Thoracic aorta (tissue), 2 donors: Measurements from ENCODE around the gene DSN1. TPM values are rescaled to one million over a fixed set of nuclear protein-coding genes. Genes with fewer than 3 reads are reported as not detected.

Experiments used
- ATAC-seq: fragments of 150-250 bp; one replicate; pipeline ENCODE4 v1.8.0; 2017; ENCODE audit warnings: low read depth; ENCODE audit not compliant: insufficient number of reproducible peaks, low FRiP score
- DNase-seq: peaks from one replicate; pipeline ENCODE4 v3.0.0-alpha.2; 2020; ENCODE audit warnings: low spot score
- H3K27ac ChIP-seq, 2 donors: fragments of 200-600 bp; sonication (generic); 1 replicate in 1 of 2; 2 replicates in 1 of 2; pipeline ENCODE4 v1.5.1; 2016; ENCODE audit warnings: mild to moderate bottlenecking in 2 of 2, moderate library complexity in 2 of 2
- H3K27me3 ChIP-seq: fragments of 200-600 bp; sonication (generic); replicated peaks from 2 replicates; pipeline ENCODE4 v1.6.0; 2016; ENCODE audit warnings: mild to moderate bottlenecking; ENCODE audit not compliant: insufficient read depth
- H3K36me3 ChIP-seq: fragments of 200-600 bp; sonication (generic); one replicate; pipeline ENCODE4 v1.5.1; 2016
- H3K4me1 ChIP-seq, 2 donors: fragments of 200-600 bp; sonication (generic); 1 replicate in 1 of 2; 2 replicates in 1 of 2; pipeline versions ENCODE4 v1.5.1 to v1.6.0; 2016; ENCODE audit warnings: low read depth in 2 of 2, mild to moderate bottlenecking in 1 of 2; ENCODE audit not compliant: control insufficient read depth in 1 of 2
- H3K4me3 ChIP-seq: fragments of 200-600 bp; sonication (generic); 2 replicates; pipeline ENCODE4 v1.5.1; 2016; ENCODE audit warnings: mild to moderate bottlenecking
- H3K9me3 ChIP-seq: fragments of 200-600 bp; sonication (generic); 2 replicates; pipeline ENCODE4 v1.5.1; 2016
- CTCF ChIP-seq: fragments of 200-600 bp; sonication (generic); IDR thresholded peaks from one replicate; pipeline ENCODE4 v1.5.1; 2019; ENCODE audit warnings: antibody characterized with exemption
- total RNA-seq, 2 donors: library from RNA; depleted of rRNA; stranded (reverse); fragments of >200 nt; gene quantifications; one replicate each; pipeline versions ENCODE4 v1.1.0 to v1.2.3, GENCODE V29; 2016

Gene DSN1
- total RNA-seq, 2 donors from 2014 or later: 5.6 to 6.1 TPM

- Histone ChIP-seq H3K4me1 (no peaks in the 10 kb centered on the region), H3K36me3 (peaks cover 28% of the 10 kb centered on the region), H3K27ac (no peak overlapping the region), H3K4me3 (no peak overlapping the region), H3K9me3 (no peaks in the 10 kb centered on the region), H3K27me3 (no peaks in the 10 kb centered on the region)
- no peak for ATAC-seq
- no peak for DNase-seq
- no peak for TF ChIP-seq CTCF
These were observed 13.1 kb upstream of the DSN1 start for GRCh38 chr20:36786663-36787062.

- Histone ChIP-seq H3K27ac (no peak overlapping the region), H3K36me3 (peaks cover 28% of the 10 kb centered on the region)
- no peak for DNase-seq
These were observed 12.7 kb upstream of the DSN1 start for GRCh38 chr20:36786246-36786645.

GRCh38 chr20:36785308-36785707 lies 11.7 kb upstream of the DSN1 start:
- Histone ChIP-seq H3K27ac (no peak overlapping the region), H3K36me3 (peaks cover 28% of the 10 kb centered on the region)
- no peak for ATAC-seq

More at GRCh38 chr20:36786246-36786645, 12.7 kb upstream of the DSN1 start:
- no peak for ATAC-seq
- Histone ChIP-seq H3K4me3 (no peak overlapping the region), H3K4me1 (no peaks in the 10 kb centered on the region), H3K9me3 (no peaks in the 10 kb centered on the region), H3K27me3 (no peaks in the 10 kb centered on the region)
- TF ChIP-seq CTCF: no peak

GRCh38 chr20:36784900-36785299 lies 11.3 kb upstream of the DSN1 start:
- H3K9me3 ChIP-seq: no peaks in the 10 kb centered on the region
- no peaks in the 10 kb centered on the region for H3K27me3 ChIP-seq
- no peaks in the 10 kb centered on the region for H3K4me1 ChIP-seq
- DNase-seq (no peak), ATAC-seq (no peak)
- H3K36me3 ChIP-seq: peaks cover 28% of the 10 kb centered on the region
- H3K4me3 ChIP-seq: no peak overlapping the region
- TF ChIP-seq CTCF: no peak
- H3K27ac ChIP-seq: peak overlapping the region in 1 of 2 donors; percentile 34

More at GRCh38 chr20:36785308-36785707, 11.7 kb upstream of the DSN1 start:
- TF ChIP-seq CTCF: no peak
- Histone ChIP-seq H3K27me3 (no peaks in the 10 kb centered on the region), H3K9me3 (no peaks in the 10 kb centered on the region), H3K4me3 (no peak overlapping the region), H3K4me1 (no peaks in the 10 kb centered on the region)
- DNase-seq: no peak

- Histone ChIP-seq H3K27me3 (no peaks in the 10 kb centered on the region), H3K4me1 (no peaks in the 10 kb centered on the region), H3K27ac (peak overlapping the region in 1 of 2 donors; percentile 34), H3K4me3 (no peak overlapping the region), H3K9me3 (no peaks in the 10 kb centered on the region), H3K36me3 (peaks cover 28% of the 10 kb centered on the region)
- DNase-seq: no peak
- TF ChIP-seq CTCF: no peak
- no peak for ATAC-seq
These were observed 10.6 kb upstream of the DSN1 start for GRCh38 chr20:36784116-36784515.
